Kasumi-1 (cell line): ENCODE data around the gene C2orf72.
"Not testable (repeated sequence)": the region's sequence is repeated elsewhere in the genome, so short reads cannot be mapped to it uniquely, and the experiment has no call there.

Experiments used
- DNase-seq, 2 experiments: peaks; one replicate each; lab custom pipeline; 2025; lab: John Stamatoyannopoulos, UW

Gene C2orf72

GRCh38 chr2:231037202-231037730 is at the start of gene C2orf72:
C2orf72 (plus strand) TSS chr2:231037523; CDS start chr2:231037566, 43 bp downstream.
- no peak for DNase-seq

- DNase-seq = no peak
Observed at GRCh38 chr2:230989731-230990130, 47.6 kb upstream of the C2orf72 start.

- DNase-seq = no peak
Observed at GRCh38 chr2:230990131-230990898, 47.0 kb upstream of the C2orf72 start.

- no peak for DNase-seq
Observed at GRCh38 chr2:230990899-230991150, 46.5 kb upstream of the C2orf72 start.

DNA sequence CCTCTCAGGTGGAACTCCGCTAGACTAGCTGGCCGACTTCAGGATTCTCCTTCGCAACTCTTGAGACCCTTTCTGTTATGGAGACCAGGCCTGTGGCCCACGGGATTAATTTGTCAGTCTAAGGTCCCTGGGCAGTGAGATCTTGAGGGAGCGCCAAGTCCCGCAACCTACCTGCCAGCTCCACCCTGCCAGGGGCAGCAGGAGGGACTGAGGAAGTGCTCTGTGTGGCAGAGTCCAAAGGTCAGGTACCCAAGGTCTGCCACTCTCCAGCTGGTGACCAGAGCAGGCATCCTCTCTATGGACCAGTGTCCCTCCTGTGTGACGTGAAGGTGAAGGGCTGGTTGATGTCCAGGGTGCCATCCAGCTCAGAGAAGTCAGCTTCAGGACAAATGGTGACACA is 45.7 kb upstream of the C2orf72 start:
- no peak for DNase-seq

DNA sequence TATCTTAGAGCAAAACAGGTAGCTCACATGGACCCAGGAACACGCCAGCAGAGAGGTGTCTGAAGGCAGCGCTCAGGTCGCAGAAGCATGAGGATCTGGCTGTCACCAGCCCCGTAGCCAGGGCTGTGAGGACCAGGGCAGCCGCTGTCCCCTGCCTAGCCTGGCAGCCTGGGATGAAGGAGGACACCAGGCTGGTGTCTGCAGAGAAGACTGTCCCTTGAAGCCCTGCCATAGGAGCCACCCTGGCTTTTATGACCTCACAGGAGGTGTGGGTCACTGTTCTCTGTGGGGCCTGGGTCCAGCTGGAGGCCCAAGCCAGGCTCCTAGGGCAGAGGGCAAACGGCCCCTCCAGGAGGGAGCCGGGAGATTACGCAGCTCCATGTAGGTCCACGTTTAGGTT is 41.5 kb upstream of the C2orf72 start, which contains the start of gene SPATA3:
Gene SPATA3 (plus strand): TSS at position 301 of the 400 bp plus-strand sequence. CDS start 113 bp downstream, outside the sequence.
- DNase-seq = no peak

DNA sequence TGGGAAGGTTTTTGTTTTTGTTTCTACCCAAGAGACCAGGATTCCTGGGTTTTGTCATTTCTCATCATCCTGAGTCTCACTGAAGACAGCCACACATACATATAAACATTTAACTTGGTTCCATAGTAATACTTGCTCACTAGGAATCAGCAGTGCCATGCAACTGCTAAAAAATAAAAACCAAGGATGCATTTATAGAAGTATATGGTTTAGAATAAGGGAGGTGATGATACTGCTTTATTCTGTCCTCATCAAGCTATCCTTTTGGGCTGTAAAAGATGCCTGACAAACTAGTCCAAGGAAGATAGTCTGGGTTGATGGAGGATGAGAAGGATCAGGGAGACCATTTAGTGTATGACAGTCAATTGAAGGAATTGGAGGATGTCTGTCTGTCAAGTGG is 40.7 kb upstream of the C2orf72 start:
- DNase-seq = no peak

- DNase-seq = no peak
Observed at GRCh38 chr2:230998882-230999281, 38.4 kb upstream of the C2orf72 start.

DNA sequence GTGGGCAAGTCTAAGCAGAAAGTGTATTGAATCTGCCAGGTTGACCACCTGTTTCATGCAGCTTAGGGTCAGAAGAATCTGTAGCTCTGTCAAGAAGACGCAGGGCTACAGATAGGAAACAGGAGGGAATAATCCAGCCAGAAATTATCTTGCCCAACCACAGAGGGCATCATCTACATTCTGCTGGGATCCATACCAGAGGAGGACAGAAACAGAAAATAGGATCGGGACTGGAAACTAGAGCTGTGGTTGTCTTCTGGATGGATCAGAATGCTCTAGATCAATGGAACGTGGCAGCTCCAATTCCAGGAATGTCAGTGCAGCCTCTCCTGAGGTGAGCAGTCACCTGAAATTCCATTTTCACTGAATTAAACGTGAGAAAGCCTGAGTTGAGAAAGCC is 37.8 kb upstream of the C2orf72 start:
- no peak for DNase-seq

DNA sequence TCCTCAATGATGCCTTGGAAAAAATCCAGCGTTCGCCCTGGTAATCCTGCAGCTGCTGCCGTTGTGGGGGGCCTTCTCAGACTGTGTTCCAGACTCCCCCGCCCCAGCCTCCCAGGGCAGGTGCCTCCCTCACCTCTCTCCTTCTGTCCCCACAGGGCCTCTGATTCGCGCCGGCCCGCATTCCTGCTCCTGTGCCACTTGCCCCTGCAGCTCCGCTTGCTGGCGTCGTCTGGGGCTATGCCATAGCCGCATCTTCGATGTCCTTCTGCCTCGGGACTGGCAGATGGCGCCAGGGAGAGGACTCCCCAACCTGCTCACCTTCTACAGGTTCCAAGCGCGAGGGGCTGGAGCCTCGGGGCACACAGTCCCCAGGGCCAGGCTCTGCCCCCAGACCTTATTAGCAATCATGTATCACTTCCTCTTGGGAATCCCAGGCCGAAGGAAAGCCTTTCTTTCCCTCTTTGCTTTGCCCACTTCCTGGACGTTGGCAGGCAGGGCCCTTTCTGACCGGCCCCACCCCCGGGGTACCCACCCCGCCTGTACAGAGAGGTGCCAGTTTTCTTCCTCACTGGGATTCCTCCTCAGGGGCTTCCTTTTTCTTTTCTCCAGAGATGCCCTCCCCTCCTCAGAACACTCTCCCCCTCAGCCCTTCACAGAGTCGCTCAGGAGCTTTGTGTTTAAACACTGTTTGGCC is 37.0 kb upstream of the C2orf72 start:
- DNase-seq = no peak

DNA sequence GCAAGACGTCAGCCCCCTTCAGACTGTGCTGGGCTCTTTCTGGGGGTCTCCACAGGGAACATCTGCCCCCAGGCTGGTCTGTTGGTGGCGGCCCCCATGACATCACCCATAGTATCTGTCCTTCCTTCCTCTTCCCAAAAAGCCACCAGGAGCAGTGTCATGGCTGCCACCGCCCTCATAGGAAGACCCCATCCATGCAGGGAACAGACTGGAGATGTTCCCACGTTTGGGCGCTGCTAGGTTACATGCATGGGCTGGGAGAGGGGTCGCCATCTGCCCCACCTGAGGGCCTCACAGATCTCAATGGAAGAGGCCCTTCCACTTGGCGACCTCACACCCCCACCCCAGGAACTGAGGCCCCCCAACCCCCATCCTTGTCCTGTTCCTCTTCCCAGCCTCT is 36.3 kb upstream of the C2orf72 start:
- no peak for DNase-seq

DNA sequence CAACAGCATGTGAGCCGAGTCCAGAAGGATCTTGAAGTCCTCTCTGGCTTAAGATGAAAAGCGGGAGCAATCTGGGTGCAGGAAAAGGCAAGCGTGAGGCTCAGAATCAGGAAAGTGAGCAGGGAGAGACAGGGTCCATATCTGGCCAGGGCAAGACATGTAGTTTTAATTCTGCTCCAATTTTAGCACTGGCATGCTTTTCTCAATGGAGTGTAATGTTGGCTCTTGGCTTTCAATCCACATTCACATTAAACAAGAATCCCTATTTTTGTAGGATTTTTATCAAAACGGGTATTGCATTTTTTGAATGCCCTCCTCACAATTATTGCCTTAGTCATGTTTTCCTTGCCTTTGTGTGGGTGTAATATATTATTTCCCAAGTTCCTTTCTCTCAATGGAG is 35.4 kb upstream of the C2orf72 start:
- DNase-seq = no peak

DNA sequence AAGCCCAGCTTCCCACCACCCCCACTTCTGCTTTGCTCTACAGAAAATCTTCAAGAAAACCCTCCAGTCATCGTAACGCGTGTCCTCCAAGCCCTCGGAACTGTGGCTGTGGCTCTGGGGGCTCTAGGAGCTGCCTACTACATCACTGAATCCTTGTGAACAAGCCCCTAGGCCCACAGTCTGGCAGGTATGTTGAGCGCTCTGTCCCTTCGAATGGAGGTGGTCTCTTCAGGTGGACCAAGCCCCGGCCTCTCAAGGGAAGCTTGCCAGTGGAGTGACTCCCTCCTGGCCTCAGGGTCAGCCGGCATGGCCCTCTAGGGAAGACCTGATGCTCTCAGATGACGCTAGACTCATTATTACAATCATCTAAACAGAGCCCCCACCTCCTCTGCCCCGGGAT is 34.7 kb upstream of the C2orf72 start:
- DNase-seq = no peak

DNA sequence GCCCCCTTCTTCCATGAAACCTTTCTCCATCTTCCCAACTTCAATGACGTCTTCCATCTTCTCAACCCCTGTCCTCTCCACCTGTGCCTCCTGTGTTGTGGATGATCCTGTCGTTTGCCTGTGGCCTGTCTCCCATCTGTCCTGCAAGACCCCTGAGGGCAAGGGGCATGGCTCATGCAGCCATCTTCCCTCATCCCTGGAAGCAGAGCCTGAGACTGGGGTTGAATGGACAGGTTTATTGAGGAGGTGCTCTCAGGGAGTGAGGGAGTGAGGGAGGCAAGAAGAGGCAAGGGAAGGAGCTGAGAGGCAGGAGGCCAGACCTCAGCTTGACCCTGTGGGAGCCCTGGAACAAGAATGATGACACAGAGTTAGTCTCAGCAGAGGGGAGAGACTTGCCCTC is 34.1 kb upstream of the C2orf72 start:
- no peak for DNase-seq

DNA sequence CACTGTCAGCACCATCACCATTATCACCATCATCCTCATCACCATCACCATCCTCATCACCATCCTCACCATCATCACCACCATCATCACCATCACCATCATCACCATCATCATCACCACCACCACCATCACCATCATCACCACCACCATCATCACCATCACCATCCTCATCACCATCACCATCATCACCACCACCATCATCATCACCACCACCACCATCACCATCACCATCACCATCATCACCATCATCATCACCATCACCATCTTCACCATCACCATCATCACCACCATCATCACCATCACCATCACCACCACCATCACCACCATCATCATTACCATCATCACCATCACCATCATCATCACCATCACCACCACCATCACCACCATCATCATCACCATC is 32.4 kb upstream of the C2orf72 start:
- not testable (repeated sequence) for DNase-seq

DNA sequence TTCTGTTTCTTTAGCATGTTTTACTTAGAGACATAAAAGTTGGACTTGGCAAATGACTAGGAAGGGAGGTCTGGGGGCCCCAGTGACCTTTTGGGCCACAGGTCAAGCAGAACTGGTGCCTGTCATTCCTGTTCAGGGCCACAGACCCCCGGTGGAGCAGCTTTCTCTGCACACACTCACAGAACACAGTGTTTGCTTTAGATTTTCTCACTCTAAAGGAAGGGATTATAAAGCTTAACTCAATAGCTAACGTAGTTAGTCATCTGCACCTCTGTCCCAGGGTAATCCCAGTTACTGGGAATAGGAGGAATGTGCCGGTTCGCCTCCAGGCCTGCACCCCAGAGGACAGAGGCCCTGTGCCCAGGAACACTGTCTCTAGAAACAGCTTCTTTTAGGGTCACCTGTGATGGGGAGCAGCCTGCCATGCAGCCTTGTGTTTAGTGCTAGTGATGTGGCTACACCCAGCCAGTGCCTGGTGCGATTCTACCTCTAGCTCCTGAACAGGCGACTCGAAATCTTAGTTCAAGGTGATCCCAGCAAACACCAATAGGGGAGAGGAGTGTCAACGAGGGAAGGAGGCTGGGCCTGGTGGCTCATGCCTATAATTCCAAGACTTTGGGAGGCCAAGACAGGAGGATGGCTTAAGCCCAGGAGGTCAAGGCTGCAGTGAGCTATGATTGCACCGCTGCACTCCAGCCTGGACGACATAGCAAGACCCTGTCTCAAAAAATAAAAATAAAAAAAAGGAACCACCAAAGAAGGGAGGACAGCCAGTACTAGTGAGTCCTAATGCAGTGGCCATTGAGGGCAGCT is 29.8 kb upstream of the C2orf72 start:
- DNase-seq = no peak

GRCh38 chr2:231008131-231008530 is 29.2 kb upstream of the C2orf72 start:
- no peak for DNase-seq

- DNase-seq = no peak
Observed at GRCh38 chr2:231009236-231009919, 27.9 kb upstream of the C2orf72 start.

DNA sequence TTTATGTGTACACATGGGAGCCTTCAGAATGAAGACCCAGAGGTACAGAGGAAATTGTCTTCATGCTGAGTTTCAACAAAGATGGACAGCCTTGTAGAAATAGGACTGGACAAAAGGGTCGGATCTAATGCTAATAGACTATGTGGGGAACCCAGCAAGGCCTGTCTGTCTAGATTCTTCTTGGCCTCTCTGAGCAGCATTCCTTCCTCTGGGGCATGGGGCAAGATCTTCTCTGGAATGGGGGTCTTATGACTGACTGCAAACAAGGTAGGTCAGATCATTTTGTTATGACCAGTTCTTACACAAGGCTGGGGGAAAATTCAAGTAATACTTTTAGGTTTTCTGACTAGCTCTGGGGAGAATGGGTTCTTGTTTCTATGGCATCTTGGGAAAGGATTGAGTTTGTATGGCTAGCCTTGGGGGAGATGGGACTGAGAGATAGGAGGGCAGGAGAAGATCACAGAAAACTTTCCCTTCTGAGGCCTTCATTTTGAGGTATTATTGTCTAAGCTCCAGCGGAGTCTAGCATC is 27.1 kb upstream of the C2orf72 start:
- no peak for DNase-seq

GRCh38 chr2:231011526-231011925 is 25.8 kb upstream of the C2orf72 start:
- DNase-seq = no peak

DNA sequence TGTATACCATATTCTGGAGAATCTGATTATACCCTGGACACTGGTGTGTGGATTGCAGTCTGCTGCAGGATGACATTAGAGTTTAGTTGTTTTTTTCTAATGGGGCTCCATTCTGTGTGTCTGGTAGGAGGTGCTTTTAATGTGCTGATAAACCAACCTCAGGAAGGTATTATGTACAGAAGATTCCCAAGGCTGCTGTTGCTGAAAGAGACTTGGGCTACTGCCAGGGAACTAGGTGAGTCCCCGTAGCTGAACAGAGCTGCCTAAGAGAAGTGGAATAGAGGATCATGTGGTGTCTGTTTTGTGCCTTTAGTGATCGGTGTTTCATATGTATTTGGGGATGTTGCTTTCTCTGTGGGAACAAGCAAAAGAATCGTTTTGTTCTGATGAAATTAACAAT is 24.9 kb upstream of the C2orf72 start:
- no peak for DNase-seq

DNA sequence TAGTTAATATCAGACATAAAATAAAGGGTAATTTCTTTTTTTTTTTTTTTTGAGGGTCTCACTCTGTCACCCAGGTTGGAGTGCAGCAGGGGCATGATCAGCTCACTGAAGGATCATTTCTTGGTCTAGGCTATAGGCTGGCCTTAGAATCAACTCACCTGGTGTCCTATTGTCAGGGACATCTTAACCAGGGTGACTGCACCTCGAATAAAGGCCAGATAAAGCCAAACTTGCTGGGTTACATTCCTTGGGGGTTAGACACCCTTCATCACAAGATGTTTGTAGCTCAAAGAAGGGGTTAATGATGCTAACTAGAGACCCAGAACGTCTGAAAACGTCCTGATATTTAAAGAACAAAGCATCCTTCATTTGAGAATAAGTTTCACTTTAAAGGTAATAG is 23.5 kb upstream of the C2orf72 start:
- DNase-seq = no peak
